OCI-LY7 (cell line): ENCODE results near the gene CCDC51. TPM values are rescaled to one million over a fixed set of nuclear protein-coding genes. Genes with fewer than 3 reads are reported as not detected.

Experiments
- BruUV-seq: library from RNA; stranded (reverse); fragments of 400-500 nt; replicated peaks from 2 replicates; lab custom pipeline; 2021; lab: Mats Ljungman, UMichigan
- CTCF ChIA-PET: fragments of 300-600 bp; sonication (Branson Sonifier 250); formaldehyde crosslinking; loops from one replicate; lab custom pipeline; 2022; ENCODE audit warnings: antibody characterized with exemption; ENCODE audit not compliant: unreplicated experiment; lab: Charles Lee
- POLR2A ChIA-PET: fragments of 300-600 bp; sonication (Branson Sonifier 250); formaldehyde crosslinking; loops from one replicate; lab custom pipeline; 2022; ENCODE audit warnings: antibody characterized with exemption; lab: Charles Lee
- DNase-seq: peaks from one replicate; pipeline ENCODE4 v3.0.0-alpha.2; 2015; ENCODE audit warnings: low spot score
- H2AFZ ChIP-seq: fragments of 200-600 bp; sonication (generic), shearing (Covaris generic); 2 replicates; pipeline ENCODE4 v1.6.1; 2014; ENCODE audit warnings: mild to moderate bottlenecking, antibody characterized with exemption, low read length, moderate library complexity
- H3K27ac ChIP-seq: fragments of 200-600 bp; sonication (generic); 2 replicates; pipeline ENCODE4 v1.5.1; 2014; ENCODE audit warnings: mixed run types, low read depth, mild to moderate bottlenecking, moderate library complexity, low read length, inconsistent platforms; ENCODE audit not compliant: poor library complexity, severe bottlenecking
- H3K36me3 ChIP-seq: fragments of 200-600 bp; sonication (generic); 2 replicates; pipeline ENCODE4 v1.6.1; 2014; ENCODE audit warnings: mild to moderate bottlenecking, antibody characterized with exemption, low read length, moderate library complexity, mixed read lengths; ENCODE audit not compliant: insufficient read depth
- H3K4me1 ChIP-seq: fragments of 200-600 bp; sonication (generic); 2 replicates; pipeline ENCODE4 v1.5.1; 2014; ENCODE audit warnings: mild to moderate bottlenecking, low read length; ENCODE audit not compliant: insufficient read depth, poor library complexity, severe bottlenecking
- H3K4me2 ChIP-seq: fragments of 200-600 bp; sonication (generic); 2 replicates; pipeline ENCODE4 v1.6.1; 2014; ENCODE audit warnings: mild to moderate bottlenecking, low read length
- H3K4me3 ChIP-seq: fragments of 200-600 bp; sonication (generic); 2 replicates; pipeline ENCODE4 v1.5.1; 2014; ENCODE audit warnings: mild to moderate bottlenecking, low read depth, low read length; ENCODE audit not compliant: poor library complexity, severe bottlenecking
- H3K79me2 ChIP-seq: fragments of 200-600 bp; sonication (generic); 2 replicates; pipeline ENCODE4 v1.6.1; 2016; ENCODE audit warnings: low read depth, mild to moderate bottlenecking, low read length, moderate library complexity, mixed read lengths; ENCODE audit not compliant: insufficient read depth
- H3K9me2 ChIP-seq: fragments of 200-600 bp; sonication (generic); 2 replicates; pipeline ENCODE4 v1.6.1; 2016; ENCODE audit warnings: mild to moderate bottlenecking, low read length, mixed read lengths; ENCODE audit not compliant: insufficient read depth
- H3K9me3 ChIP-seq: fragments of 200-600 bp; sonication (generic); 2 replicates; pipeline ENCODE4 v1.6.1; 2014; ENCODE audit warnings: mild to moderate bottlenecking, mixed run types, low read length, mixed read lengths
- H4K20me1 ChIP-seq: fragments of 200-600 bp; sonication (generic); 2 replicates; pipeline ENCODE4 v1.6.1; 2014; ENCODE audit warnings: mild to moderate bottlenecking, antibody characterized with exemption, low read length, moderate library complexity, mixed read lengths; ENCODE audit not compliant: insufficient read depth
- CTCF ChIP-seq: fragments of 200-600 bp; sonication (generic); conservative IDR thresholded peaks from 2 replicates; pipeline ENCODE4 v1.5.1; 2014; ENCODE audit warnings: mild to moderate bottlenecking, antibody characterized with exemption, low read length, moderate library complexity, mixed read lengths
- EZH2phosphoT487 ChIP-seq: fragments of 200-600 bp; sonication (generic); IDR thresholded peaks from 2 replicates; pipeline ENCODE4 v1.6.1; 2018; ENCODE audit warnings: low read depth, borderline replicate concordance, mild to moderate bottlenecking, mixed run types, antibody characterized with exemption, low read length, moderate library complexity, mixed read lengths
- intact Hi-C: fragments of 100-400 bp; cut with micrococcal nuclease; formaldehyde crosslinking; loops from one replicate; pipeline ENCODE4 v1.10.0; 2022; ENCODE audit not compliant: unreplicated experiment
- total RNA-seq, 2 experiments: library from RNA; depleted of rRNA in 1 of 2; stranded (reverse); fragments of >200 nt in 1 of 2; shearing (Covaris generic) in 1 of 2; gene quantifications; 2 replicates each; pipeline ENCODE4 v1.2.3, GENCODE V29; 2014 to 2022

Gene CCDC51
- total RNA-seq, 2 experiments from 2014 or later = 23.0 to 24.9 TPM

GRCh38 chr3:48387634-48388033 is 52.3 kb downstream of the CCDC51 start:
- no peaks in the 10 kb centered on the region for H3K9me2 ChIP-seq
- no peak overlapping the region for H2AFZ ChIP-seq
- intact Hi-C loops = no loop called here
- no peaks in the 10 kb centered on the region for H3K4me1 ChIP-seq
- ChIA-PET CTCF (no interaction called here), POLR2A (interaction anchor here (1.1 kb wide), 1 partner anchor 13 kb away, joined by 3 read pairs; no protein-coding TSS in a partner anchor)
- H3K27ac ChIP-seq = no peak overlapping the region
- peaks cover 11% of the 10 kb centered on the region for H3K9me3 ChIP-seq
- H3K4me2 ChIP-seq = no peak overlapping the region
- no peaks in the 10 kb centered on the region for H4K20me1 ChIP-seq
- no peaks in the 10 kb centered on the region for H3K79me2 ChIP-seq
- H3K4me3 ChIP-seq = no peak overlapping the region
- no peak for DNase-seq
- TF ChIP-seq CTCF (no peak), EZH2phosphoT487 (no peak)
- no peaks in the 10 kb centered on the region for H3K36me3 ChIP-seq
- no TSS peak for BruUV-seq

Other genes starting within 250 kb of the CCDC51 start
- 18.2 and 34.6 TPM in 2 replicates for gene CAMP, start 216.6 kb downstream of the CCDC51 start, total RNA-seq (2014; rRNA removed; shearing (Covaris generic))
- 33.6 and 56.8 TPM in 2 replicates for gene CAMP, start 216.6 kb downstream of the CCDC51 start, total RNA-seq (2022)
- 61.4 and 62.4 TPM in 2 replicates for gene ZNF589, start 199.0 kb downstream of the CCDC51 start, total RNA-seq (2014; rRNA removed; shearing (Covaris generic))
- gene ZNF589, start 199.0 kb downstream of the CCDC51 start, total RNA-seq (2022) = 82.0 and 83.5 TPM in 2 replicates
- gene NME6, start 138.8 kb downstream of the CCDC51 start, total RNA-seq (2014; rRNA removed; shearing (Covaris generic)) = 29.0 and 35.2 TPM in 2 replicates
- 33.1 and 33.5 TPM in 2 replicates for gene NME6, start 138.8 kb downstream of the CCDC51 start, total RNA-seq (2022)
- gene SPINK8, start 106.5 kb downstream of the CCDC51 start, total RNA-seq (2014; rRNA removed; shearing (Covaris generic)) = not detected in 2 replicates
- gene SPINK8, start 106.5 kb downstream of the CCDC51 start, total RNA-seq (2022) = not detected in 2 replicates
- gene FBXW12, start 67.9 kb downstream of the CCDC51 start, total RNA-seq (2014; rRNA removed; shearing (Covaris generic)) = 0.28 and 0.50 TPM in 2 replicates
- gene FBXW12, start 67.9 kb downstream of the CCDC51 start, total RNA-seq (2022) = 0.37 and 0.44 TPM in 2 replicates
- 4.4 and 14.9 TPM in 2 replicates for gene PLXNB1, start 10.0 kb downstream of the CCDC51 start, total RNA-seq (2014; rRNA removed; shearing (Covaris generic))
- gene PLXNB1, start 10.0 kb downstream of the CCDC51 start, total RNA-seq (2022) = 6.4 and 7.7 TPM in 2 replicates
- gene TMA7, start 138 bp upstream of the CCDC51 start, total RNA-seq (2014; rRNA removed; shearing (Covaris generic)) = 313 and 486 TPM in 2 replicates
- 226 and 250 TPM in 2 replicates for gene TMA7, start 138 bp upstream of the CCDC51 start, total RNA-seq (2022)
- gene ATRIP, start 6.6 kb upstream of the CCDC51 start, total RNA-seq (2014; rRNA removed; shearing (Covaris generic)) = 16.3 and 16.8 TPM in 2 replicates
- gene ATRIP, start 6.6 kb upstream of the CCDC51 start, total RNA-seq (2022) = 20.3 and 24.5 TPM in 2 replicates
- 80.5 and 102 TPM in 2 replicates for gene SHISA5, start 64.1 kb upstream of the CCDC51 start, total RNA-seq (2014; rRNA removed; shearing (Covaris generic))
- gene SHISA5, start 64.1 kb upstream of the CCDC51 start, total RNA-seq (2022) = 97.1 and 97.3 TPM in 2 replicates
- 3.8 and 5.0 TPM in 2 replicates for gene PFKFB4, start 116.7 kb upstream of the CCDC51 start, total RNA-seq (2014; rRNA removed; shearing (Covaris generic))
- gene PFKFB4, start 116.7 kb upstream of the CCDC51 start, total RNA-seq (2022) = 10.8 and 29.0 TPM in 2 replicates
- gene UCN2, start 123.7 kb upstream of the CCDC51 start, total RNA-seq (2014; rRNA removed; shearing (Covaris generic)) = 0.16 TPM in 1 of 2 replicates, not detected in the other
- not detected in 2 replicates for gene UCN2, start 123.7 kb upstream of the CCDC51 start, total RNA-seq (2022)
- gene COL7A1, start 155.2 kb upstream of the CCDC51 start, total RNA-seq (2014; rRNA removed; shearing (Covaris generic)) = 4.1 and 7.9 TPM in 2 replicates
- gene COL7A1, start 155.2 kb upstream of the CCDC51 start, total RNA-seq (2022) = 7.0 and 10.8 TPM in 2 replicates
- 125 and 168 TPM in 2 replicates for gene UQCRC1, start 169.5 kb upstream of the CCDC51 start, total RNA-seq (2014; rRNA removed; shearing (Covaris generic))
- gene UQCRC1, start 169.5 kb upstream of the CCDC51 start, total RNA-seq (2022) = 159 and 194 TPM in 2 replicates
- not detected in 2 replicates for gene TMEM89, start 181.7 kb upstream of the CCDC51 start, total RNA-seq (2014; rRNA removed; shearing (Covaris generic))
- 1.6 TPM in 1 of 2 replicates, not detected in the other for gene TMEM89, start 181.7 kb upstream of the CCDC51 start, total RNA-seq (2022)
- 28.4 and 42.1 TPM in 2 replicates for gene SLC26A6, start 195.3 kb upstream of the CCDC51 start, total RNA-seq (2014; rRNA removed; shearing (Covaris generic))
- 37.2 and 47.3 TPM in 2 replicates for gene SLC26A6, start 195.3 kb upstream of the CCDC51 start, total RNA-seq (2022)
- gene CELSR3, start 222.8 kb upstream of the CCDC51 start, total RNA-seq (2014; rRNA removed; shearing (Covaris generic)) = 2.3 and 3.0 TPM in 2 replicates
- 8.4 and 9.1 TPM in 2 replicates for gene CELSR3, start 222.8 kb upstream of the CCDC51 start, total RNA-seq (2022)
- gene NCKIPSD, start 245.8 kb upstream of the CCDC51 start, total RNA-seq (2014; rRNA removed; shearing (Covaris generic)) = 34.8 and 42.1 TPM in 2 replicates
- 33.9 and 39.9 TPM in 2 replicates for gene NCKIPSD, start 245.8 kb upstream of the CCDC51 start, total RNA-seq (2022)